GM12892 (cell line): ENCODE measurements around the gene ERCC8.

Source experiments
- POLR2A ChIP-seq: IDR thresholded peaks from 2 replicates; pipeline ENCODE4 v1.6.1; 2011; ENCODE audit warnings: low read depth, low read length, control low read depth
- TAF1 ChIP-seq: IDR thresholded peaks from 2 replicates; pipeline ENCODE4 v1.6.1; 2011; ENCODE audit warnings: low read depth, mild to moderate bottlenecking, control low read depth, low read length, borderline replicate concordance

- TF ChIP-seq POLR2A: no peak
- no peak for TF ChIP-seq TAF1
Measured at GRCh38 chr5:60833520-60833919, 111.3 kb downstream of the ERCC8 start.
